GM12875 (cell line): ENCODE results near the gene RPTOR.

ENCODE experiments used
- H3K4me3 ChIP-seq: one replicate; pipeline ENCODE4 v1.5.1; 2011; ENCODE audit warnings: low read depth, low read length, control low read depth
- CTCF ChIP-seq: IDR thresholded peaks from 2 replicates; pipeline ENCODE4 v1.5.1; 2011; ENCODE audit warnings: low read depth, mild to moderate bottlenecking, control low read depth, inconsistent platforms, low read length, moderate library complexity, borderline replicate concordance; ENCODE audit not compliant: insufficient read depth

The RPTOR gene

GRCh38 chr17:80746262-80746935 is 201.8 kb downstream of the RPTOR start:
- no peak for TF ChIP-seq CTCF
- H3K4me3 ChIP-seq: no peak overlapping the region

GRCh38 chr17:80747469-80747868 is 202.8 kb downstream of the RPTOR start:
- H3K4me3 ChIP-seq: no peak overlapping the region
- TF ChIP-seq CTCF: no peak

DNA sequence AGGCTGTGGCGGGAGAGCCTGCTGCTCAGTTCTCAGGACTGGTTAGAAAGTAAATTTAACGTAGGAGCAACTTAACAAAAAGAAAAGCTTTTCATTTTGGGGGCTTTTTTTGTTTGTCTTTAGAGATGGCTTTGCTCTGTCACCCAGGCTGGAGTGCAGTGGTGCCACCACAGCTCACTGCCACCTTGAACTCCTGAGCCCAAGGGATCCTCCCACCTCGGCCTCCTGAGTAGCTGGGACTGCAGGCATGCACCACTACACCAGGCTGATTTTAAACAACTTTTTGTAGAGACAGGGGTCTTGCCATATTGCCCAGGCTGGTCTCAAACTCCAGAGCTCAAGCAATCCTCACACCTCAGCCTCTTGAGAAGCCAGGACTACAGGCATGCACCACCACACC is 205.0 kb downstream of the RPTOR start:
- H3K4me3 ChIP-seq: no peak overlapping the region
- TF ChIP-seq CTCF: no peak

GRCh38 chr17:80750263-80750662 is 205.6 kb downstream of the RPTOR start:
- no peak overlapping the region for H3K4me3 ChIP-seq
- no peak for TF ChIP-seq CTCF

- TF ChIP-seq CTCF: no peak
- no peak overlapping the region for H3K4me3 ChIP-seq
Measured at GRCh38 chr17:80751070-80751945, 206.7 kb downstream of the RPTOR start.

- no peak overlapping the region for H3K4me3 ChIP-seq
- TF ChIP-seq CTCF: no peak
Measured at GRCh38 chr17:80751946-80752581, 207.4 kb downstream of the RPTOR start.
